Colon (tissue), 2 donors: ENCODE results near the gene SLCO4A1.

ENCODE experiments used
- FAIRE-seq: peaks from 2 replicates; lab custom pipeline; 2012; peaks lifted over from hg19 to GRCh38; lab: Jason Lieb, UNC
- donor health status: control.
- donor health status: control.

SLCO4A1 gene

GRCh38 chr20:62652894-62653305 is 10.6 kb downstream of the SLCO4A1 start:
- no peak for FAIRE-seq

GRCh38 chr20:62653373-62653772 is 11.1 kb downstream of the SLCO4A1 start:
- no peak for FAIRE-seq

- FAIRE-seq = no peak
These were observed 11.8 kb downstream of the SLCO4A1 start for GRCh38 chr20:62653951-62654685.

GRCh38 chr20:62655282-62656196 is 13.2 kb downstream of the SLCO4A1 start:
- FAIRE-seq = no peak

- FAIRE-seq = no peak
These were observed 14.1 kb downstream of the SLCO4A1 start for GRCh38 chr20:62656197-62656918.

GRCh38 chr20:62656919-62657588 is 14.8 kb downstream of the SLCO4A1 start:
- FAIRE-seq = no peak

- FAIRE-seq = no peak
These were observed 15.3 kb downstream of the SLCO4A1 start for GRCh38 chr20:62657589-62657942.

GRCh38 chr20:62657956-62658355 is 15.7 kb downstream of the SLCO4A1 start:
- no peak for FAIRE-seq

GRCh38 chr20:62658593-62659178 is 16.4 kb downstream of the SLCO4A1 start:
- FAIRE-seq = no peak

- no peak for FAIRE-seq
These were observed 17.4 kb downstream of the SLCO4A1 start for GRCh38 chr20:62659488-62660239.

- no peak for FAIRE-seq
These were observed 17.9 kb downstream of the SLCO4A1 start for GRCh38 chr20:62660240-62660615.

- FAIRE-seq = no peak
These were observed 18.5 kb downstream of the SLCO4A1 start for GRCh38 chr20:62660768-62661167.

- FAIRE-seq = no peak
These were observed 19.3 kb downstream of the SLCO4A1 start for GRCh38 chr20:62661647-62662046.

GRCh38 chr20:62662422-62662821 is 20.1 kb downstream of the SLCO4A1 start:
- FAIRE-seq = no peak

GRCh38 chr20:62663145-62664018 is 21.1 kb downstream of the SLCO4A1 start:
- FAIRE-seq = no peak

GRCh38 chr20:62664019-62664971 is 22.0 kb downstream of the SLCO4A1 start:
- FAIRE-seq = no peak

GRCh38 chr20:62665153-62665754 is 23.0 kb downstream of the SLCO4A1 start:
- no peak for FAIRE-seq
